MM.1S (cell line): Measurements from ENCODE around the gene EME2.

Source experiments
- DNase-seq: peaks from one replicate; pipeline ENCODE4 v3.0.0-alpha.2; 2015
- H2AFZ ChIP-seq: fragments of 300-600 bp; sonication (generic); 2 replicates; pipeline ENCODE4 v1.6.0; 2016; ENCODE audit warnings: antibody characterized with exemption, low read length
- H3F3A ChIP-seq: fragments of 300-600 bp; sonication (generic); 2 replicates; pipeline ENCODE4 v1.6.1; 2016; ENCODE audit warnings: mild to moderate bottlenecking, antibody characterized with exemption, low read length, moderate library complexity, mixed read lengths; ENCODE audit not compliant: insufficient read depth
- H3K27ac ChIP-seq: fragments of 300-600 bp; sonication (generic); 2 replicates; pipeline ENCODE4 v1.5.1; 2016; ENCODE audit warnings: mild to moderate bottlenecking, low read length
- H3K27me3 ChIP-seq: fragments of 300-600 bp; sonication (generic); replicated peaks from 2 replicates; pipeline ENCODE4 v1.6.0; 2016; ENCODE audit warnings: low read length; ENCODE audit not compliant: insufficient read depth
- H3K36me3 ChIP-seq: fragments of 300-600 bp; sonication (generic); replicated peaks from 2 replicates; pipeline ENCODE4 v1.6.1; 2016; ENCODE audit warnings: mild to moderate bottlenecking, low read length, mixed read lengths; ENCODE audit not compliant: insufficient read depth
- H3K4me1 ChIP-seq: fragments of 300-600 bp; sonication (generic); 2 replicates; pipeline ENCODE4 v1.6.1; 2016; ENCODE audit warnings: low read length, mixed read lengths
- H3K4me2 ChIP-seq: fragments of 300-600 bp; sonication (generic); 2 replicates; pipeline ENCODE4 v1.6.0; 2016; ENCODE audit warnings: low read depth, low read length
- H3K4me3 ChIP-seq: fragments of 300-600 bp; sonication (generic); 2 replicates; pipeline ENCODE4 v1.5.1; 2016; ENCODE audit warnings: low read length, mixed read lengths
- H3K79me2 ChIP-seq: fragments of 300-600 bp; sonication (generic); 2 replicates; pipeline ENCODE4 v1.6.1; 2016; ENCODE audit warnings: mixed run types, low read length, mixed read lengths
- H3K9ac ChIP-seq: fragments of 300-600 bp; sonication (generic); 2 replicates; pipeline ENCODE4 v1.6.1; 2016; ENCODE audit warnings: low read length, mixed read lengths
- H3K9me2 ChIP-seq: fragments of 300-600 bp; sonication (generic); replicated peaks from 2 replicates; pipeline ENCODE4 v1.6.1; 2016; ENCODE audit warnings: mild to moderate bottlenecking, low read length, mixed read lengths; ENCODE audit not compliant: insufficient read depth
- H3K9me3 ChIP-seq: fragments of 300-600 bp; sonication (generic); replicated peaks from 2 replicates; pipeline ENCODE4 v1.6.1; 2016; ENCODE audit warnings: mild to moderate bottlenecking, low read length, mixed read lengths; ENCODE audit not compliant: insufficient read depth
- H4K20me1 ChIP-seq: fragments of 300-600 bp; sonication (generic); 2 replicates; pipeline ENCODE4 v1.6.1; 2016; ENCODE audit warnings: mild to moderate bottlenecking, low read length, moderate library complexity, mixed read lengths; ENCODE audit not compliant: insufficient read depth
- EZH2 ChIP-seq: fragments of 300-600 bp; sonication (generic); optimal IDR thresholded peaks from 2 replicates; pipeline ENCODE3; 2017; ENCODE audit warnings: low read depth, mild to moderate bottlenecking, antibody characterized with exemption, low read length, mixed read lengths
- EZH2phosphoT487 ChIP-seq: fragments of 300-600 bp; sonication (generic); IDR thresholded peaks from 2 replicates; pipeline ENCODE4 v1.6.1; 2018; ENCODE audit warnings: antibody characterized with exemption, low read length
- TF ChIP-seq, protein P1 (sequence below): fragments of 300-600 bp; sonication (generic); IDR thresholded peaks from 2 replicates; pipeline ENCODE4 v1.5.1; 2016; ENCODE audit warnings: antibody characterized with exemption, low read length, mixed read lengths

The EME2 gene

GRCh38 chr16:1782408-1783264 lies 10.0 kb downstream of the EME2 start, which contains the start of the genes NUBP2 and SPSB3:
TSS of gene NUBP2 (plus strand) at chr16:1782960. CDS start at chr16:1783021, 61 bp downstream.
TSS of gene SPSB3 (minus strand) at chr16:1782571. CDS start at chr16:1781483, 1,088 bp downstream.
- Histone ChIP-seq H3K4me1 (peaks cover 4% of the 10 kb centered on the region; the same call in 1 of the 2 replicates), H2AFZ (0 out of 2 replicates have a peak within 1 kb of the TSS, but pooled peaks have one; percentile 27), H3K4me2 (peak within 1 kb of the TSS; percentile 91), H3K27ac (peak within 1 kb of the TSS; percentile 43; the same call in 1 of the 2 replicates), H4K20me1 (no peaks in the 10 kb centered on the region), H3K4me3 (peak within 1 kb of the TSS; percentile 77), H3K79me2 (peaks cover 76% of the 10 kb centered on the region), H3K9me3 (no peaks in the 10 kb centered on the region), H3K9me2 (no peaks in the 10 kb centered on the region), H3K36me3 (no peaks in the 10 kb centered on the region), H3F3A (peaks cover 17% of the 10 kb centered on the region; the same call in 1 of the 2 replicates), H3K27me3 (no peaks in the 10 kb centered on the region), H3K9ac (peak within 1 kb of the TSS; percentile 86)
- DNase-seq = peak; percentile 100
- TF ChIP-seq EZH2 (no peak), EZH2phosphoT487 (no peak)

DNA sequence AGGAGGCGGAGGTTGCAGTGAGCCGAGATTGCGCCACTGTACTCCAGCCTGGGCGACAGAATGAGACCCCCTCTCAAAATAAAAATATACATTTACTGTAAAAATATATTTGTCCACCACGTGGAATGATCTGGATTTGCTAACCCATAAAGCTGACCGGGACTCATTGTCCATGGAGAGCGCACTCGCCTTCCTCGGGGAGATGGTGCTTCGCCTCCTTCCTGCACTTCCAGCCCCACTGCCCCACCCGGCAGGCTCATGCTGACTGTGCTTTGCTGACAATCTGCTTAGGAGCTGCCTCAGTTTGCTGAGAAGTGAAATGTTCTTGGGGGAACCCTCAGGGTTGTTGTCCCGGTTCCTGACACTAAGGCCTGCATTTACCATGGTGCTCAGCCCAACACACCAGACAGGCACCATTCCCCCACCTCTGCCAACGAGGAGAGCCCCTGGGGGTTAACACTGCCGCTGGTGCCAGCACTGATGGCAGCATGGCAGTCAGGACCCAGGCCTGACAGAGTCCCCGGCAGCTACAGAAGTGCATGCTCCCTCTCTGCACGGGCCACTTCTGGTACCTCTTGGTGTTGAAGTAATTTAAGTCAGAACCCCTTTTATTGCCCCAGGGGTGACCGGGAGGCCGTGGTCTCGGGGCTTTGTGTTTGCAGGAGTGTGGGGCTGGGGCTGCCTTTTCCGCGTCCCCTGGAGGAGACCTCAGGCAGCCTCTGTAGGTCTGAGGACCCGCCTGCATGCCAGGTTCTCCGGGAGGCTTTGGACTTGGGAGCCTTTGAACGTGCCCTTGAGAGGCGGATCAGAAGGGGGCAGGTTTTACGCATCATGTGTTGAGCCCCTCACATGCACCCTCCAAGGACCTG lies 12.6 kb downstream of the EME2 start:
- Histone ChIP-seq H3K36me3 (no peaks in the 10 kb centered on the region), H3K9ac (no peak overlapping the region)

DNA sequence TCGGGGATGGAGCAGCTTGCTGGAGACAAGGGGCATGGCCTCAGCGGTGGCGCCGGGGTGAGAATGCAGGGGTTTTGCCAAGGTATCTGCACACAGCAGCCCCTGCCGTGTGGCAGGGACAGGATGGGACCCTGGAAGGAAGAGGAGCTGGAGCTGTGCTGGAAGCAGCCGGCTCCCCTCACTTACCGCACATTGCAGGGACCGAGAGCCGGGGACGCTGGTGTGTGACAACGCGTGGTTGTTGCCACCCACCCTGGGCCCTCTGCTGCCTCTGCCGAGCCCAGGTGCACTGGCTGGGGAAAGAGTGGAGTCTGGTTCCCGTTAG lies 13.2 kb downstream of the EME2 start:
- H3F3A ChIP-seq = peaks cover 11% of the 10 kb centered on the region; the same call in 1 of the 2 replicates
- no peaks in the 10 kb centered on the region for H3K36me3 ChIP-seq

More for the DNA sequence above, 12.6 kb downstream of the EME2 start:
- no peak overlapping the region for H3K27ac ChIP-seq
- H3K79me2 ChIP-seq = peaks cover 65% of the 10 kb centered on the region
- H3K27me3 ChIP-seq = no peaks in the 10 kb centered on the region
- peaks cover 4% of the 10 kb centered on the region; the same call in 1 of the 2 replicates for H3K4me1 ChIP-seq
- H4K20me1 ChIP-seq = no peaks in the 10 kb centered on the region
- TF ChIP-seq EZH2 (no peak), EZH2phosphoT487 (no peak)
- TF ChIP-seq, protein P1, sequence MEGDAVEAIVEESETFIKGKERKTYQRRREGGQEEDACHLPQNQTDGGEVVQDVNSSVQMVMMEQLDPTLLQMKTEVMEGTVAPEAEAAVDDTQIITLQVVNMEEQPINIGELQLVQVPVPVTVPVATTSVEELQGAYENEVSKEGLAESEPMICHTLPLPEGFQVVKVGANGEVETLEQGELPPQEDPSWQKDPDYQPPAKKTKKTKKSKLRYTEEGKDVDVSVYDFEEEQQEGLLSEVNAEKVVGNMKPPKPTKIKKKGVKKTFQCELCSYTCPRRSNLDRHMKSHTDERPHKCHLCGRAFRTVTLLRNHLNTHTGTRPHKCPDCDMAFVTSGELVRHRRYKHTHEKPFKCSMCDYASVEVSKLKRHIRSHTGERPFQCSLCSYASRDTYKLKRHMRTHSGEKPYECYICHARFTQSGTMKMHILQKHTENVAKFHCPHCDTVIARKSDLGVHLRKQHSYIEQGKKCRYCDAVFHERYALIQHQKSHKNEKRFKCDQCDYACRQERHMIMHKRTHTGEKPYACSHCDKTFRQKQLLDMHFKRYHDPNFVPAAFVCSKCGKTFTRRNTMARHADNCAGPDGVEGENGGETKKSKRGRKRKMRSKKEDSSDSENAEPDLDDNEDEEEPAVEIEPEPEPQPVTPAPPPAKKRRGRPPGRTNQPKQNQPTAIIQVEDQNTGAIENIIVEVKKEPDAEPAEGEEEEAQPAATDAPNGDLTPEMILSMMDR = no peak
- no peaks in the 10 kb centered on the region for H3K9me3 ChIP-seq
- no peak for DNase-seq
- no peak overlapping the region for H3K4me3 ChIP-seq
- H3F3A ChIP-seq = peaks cover 17% of the 10 kb centered on the region; the same call in 1 of the 2 replicates
- H3K9me2 ChIP-seq = no peaks in the 10 kb centered on the region
- no peak overlapping the region for H2AFZ ChIP-seq
- H3K4me2 ChIP-seq = no peak overlapping the region

More for the DNA sequence above, 13.2 kb downstream of the EME2 start:
- Histone ChIP-seq H3K9ac (no peak overlapping the region), H3K4me2 (no peak overlapping the region), H3K27ac (no peak overlapping the region), H3K4me3 (no peak overlapping the region), H3K9me2 (no peaks in the 10 kb centered on the region), H2AFZ (no peak overlapping the region), H3K4me1 (peaks cover 4% of the 10 kb centered on the region; the same call in 1 of the 2 replicates), H3K27me3 (no peaks in the 10 kb centered on the region), H3K79me2 (peaks cover 59% of the 10 kb centered on the region), H3K9me3 (no peaks in the 10 kb centered on the region), H4K20me1 (no peaks in the 10 kb centered on the region)
- TF ChIP-seq, protein P1 = no peak
- TF ChIP-seq EZH2 (no peak), EZH2phosphoT487 (no peak)
- no peak for DNase-seq
